Activated CD8-positive, alpha-beta memory T cell treated with anti-CD3 and anti-CD28 coated beads, Interleukin-2, amount 50 U/mL, for 24 hours (primary cell): ENCODE data around the gene SLC16A9.
"Not testable (repeated sequence)": the region's sequence is repeated elsewhere in the genome, so short reads cannot be mapped to it uniquely, and the experiment has no call there.

Experiments used
- DNase-seq: peaks from one replicate; pipeline ENCODE4 v3.0.0-alpha.2; 2020; ENCODE audit errors: extremely low read depth

The SLC16A9 gene

GRCh38 chr10:59709395-59710125 is at the start of gene SLC16A9:
TSS of gene SLC16A9 (minus strand) at chr10:59709850. CDS start at chr10:59684291, 25,559 bp downstream.
- no peak for DNase-seq

GRCh38 chr10:59757966-59758365 is 48.3 kb upstream of the SLC16A9 start:
- DNase-seq, result no peak

GRCh38 chr10:59754951-59755350 is 45.3 kb upstream of the SLC16A9 start:
- DNase-seq, result no peak

GRCh38 chr10:59753267-59753666 is 43.6 kb upstream of the SLC16A9 start, which contains the start of gene MRLN:
TSS of gene MRLN (minus strand) at chr10:59753455.
- DNase-seq, result no peak

- DNase-seq, result no peak
Measured at GRCh38 chr10:59752278-59752940, 42.8 kb upstream of the SLC16A9 start.

- no peak for DNase-seq
Measured at GRCh38 chr10:59750155-59750945, 40.7 kb upstream of the SLC16A9 start.

- DNase-seq, result no peak
Measured at GRCh38 chr10:59748834-59749233, 39.2 kb upstream of the SLC16A9 start.

- DNase-seq, result no peak
Measured at GRCh38 chr10:59745163-59745650, 35.6 kb upstream of the SLC16A9 start.

- not testable (repeated sequence) for DNase-seq
Measured at GRCh38 chr10:59744762-59745161, 35.1 kb upstream of the SLC16A9 start.

GRCh38 chr10:59744156-59744555 is 34.5 kb upstream of the SLC16A9 start:
- DNase-seq, result not testable (repeated sequence)

- DNase-seq, result no peak
Measured at GRCh38 chr10:59741583-59741982, 31.9 kb upstream of the SLC16A9 start.

GRCh38 chr10:59741048-59741447 is 31.4 kb upstream of the SLC16A9 start:
- no peak for DNase-seq

GRCh38 chr10:59736749-59737148 is 27.1 kb upstream of the SLC16A9 start:
- no peak for DNase-seq

GRCh38 chr10:59735296-59735695 is 25.6 kb upstream of the SLC16A9 start:
- DNase-seq, result no peak

- no peak for DNase-seq
Measured at GRCh38 chr10:59734014-59734462, 24.4 kb upstream of the SLC16A9 start.

- not testable (repeated sequence) for DNase-seq
Measured at GRCh38 chr10:59733321-59734013, 23.8 kb upstream of the SLC16A9 start.

GRCh38 chr10:59732849-59733248 is 23.2 kb upstream of the SLC16A9 start:
- DNase-seq, result not testable (repeated sequence)

- not testable (repeated sequence) for DNase-seq
Measured at GRCh38 chr10:59729167-59729566, 19.5 kb upstream of the SLC16A9 start.

- no peak for DNase-seq
Measured at GRCh38 chr10:59724098-59724938, 14.7 kb upstream of the SLC16A9 start.

- DNase-seq, result no peak
Measured at GRCh38 chr10:59720377-59720776, 10.7 kb upstream of the SLC16A9 start.

GRCh38 chr10:59719374-59719773 is 9.7 kb upstream of the SLC16A9 start:
- DNase-seq, result no peak
